Hepatocyte (in vitro differentiated cells): ENCODE measurements around the gene PARP3.

Experiments used
- CTCF ChIP-seq: fragments of 200-600 bp; sonication (generic); IDR thresholded peaks from 2 replicates; pipeline ENCODE4 v1.5.1; 2016; ENCODE audit warnings: antibody characterized with exemption, mild to moderate bottlenecking; ENCODE audit not compliant: poor library complexity
- EZH2phosphoT487 ChIP-seq: fragments of 200-600 bp; sonication (generic); IDR thresholded peaks from one replicate; pipeline ENCODE4 v1.6.1; 2018; ENCODE audit warnings: antibody characterized with exemption, mild to moderate bottlenecking, low read depth, moderate library complexity; ENCODE audit not compliant: unreplicated experiment, severe bottlenecking

- TF ChIP-seq CTCF: no peak
- TF ChIP-seq EZH2phosphoT487: no peak
These were observed 41.6 kb downstream of the PARP3 start for GRCh38 chr3:51983578-51984268.
